Hepatocyte (in vitro differentiated cells): ENCODE data around the gene SCAPER. TPM values are rescaled to one million over a fixed set of nuclear protein-coding genes. Genes with fewer than 3 reads are reported as not detected.

Source experiments
- DNase-seq: peaks from one replicate; pipeline ENCODE4 v3.0.0-alpha.2; 2016; ENCODE audit warnings: low spot score
- H2AFZ ChIP-seq: fragments of 200-600 bp; sonication (generic); 2 replicates; pipeline ENCODE4 v1.6.0; 2016; ENCODE audit warnings: antibody characterized with exemption, mild to moderate bottlenecking
- H3K27ac ChIP-seq: fragments of 200-600 bp; sonication (generic); 2 replicates; pipeline ENCODE4 v1.5.1; 2016; ENCODE audit warnings: mild to moderate bottlenecking
- H3K27me3 ChIP-seq: fragments of 200-600 bp; sonication (generic); 2 replicates; pipeline ENCODE4 v1.6.1; 2016
- H3K36me3 ChIP-seq: fragments of 200-600 bp; sonication (generic); replicated peaks from 2 replicates; pipeline ENCODE4 v1.5.1; 2016; ENCODE audit warnings: low read depth; ENCODE audit not compliant: insufficient read depth
- H3K4me1 ChIP-seq: fragments of 200-600 bp; sonication (generic); 2 replicates; pipeline ENCODE4 v1.5.1; 2016; ENCODE audit warnings: mild to moderate bottlenecking, moderate library complexity; ENCODE audit not compliant: insufficient read depth
- H3K4me2 ChIP-seq: fragments of 200-600 bp; sonication (generic); 2 replicates; pipeline ENCODE4 v1.6.0; 2016
- H3K4me3 ChIP-seq: fragments of 200-600 bp; sonication (generic); 2 replicates; pipeline ENCODE4 v1.5.1; 2016; ENCODE audit warnings: mild to moderate bottlenecking
- H3K79me2 ChIP-seq: fragments of 200-600 bp; sonication (generic); 2 replicates; pipeline ENCODE4 v1.6.0; 2017; ENCODE audit warnings: mild to moderate bottlenecking
- H3K9me2 ChIP-seq: fragments of 200-600 bp; sonication (generic); replicated peaks from 2 replicates; pipeline ENCODE4 v1.6.0; 2017; ENCODE audit warnings: mild to moderate bottlenecking; ENCODE audit not compliant: insufficient read depth
- H3K9me3 ChIP-seq: fragments of 200-600 bp; sonication (generic); 2 replicates; pipeline ENCODE4 v1.5.1; 2016; ENCODE audit warnings: low read depth, mild to moderate bottlenecking
- H4K20me1 ChIP-seq: fragments of 200-600 bp; sonication (generic); 2 replicates; pipeline ENCODE4 v1.6.0; 2016; ENCODE audit warnings: mild to moderate bottlenecking; ENCODE audit not compliant: insufficient read depth, poor library complexity, severe bottlenecking
- CTCF ChIP-seq: fragments of 200-600 bp; sonication (generic); IDR thresholded peaks from 2 replicates; pipeline ENCODE4 v1.5.1; 2016; ENCODE audit warnings: antibody characterized with exemption, mild to moderate bottlenecking; ENCODE audit not compliant: poor library complexity
- EZH2 ChIP-seq: fragments of 200-600 bp; sonication (generic); IDR thresholded peaks from 2 replicates; pipeline ENCODE4 v1.6.1; 2016; ENCODE audit warnings: antibody characterized with exemption, mild to moderate bottlenecking, borderline replicate concordance
- EZH2phosphoT487 ChIP-seq: fragments of 200-600 bp; sonication (generic); IDR thresholded peaks from one replicate; pipeline ENCODE4 v1.6.1; 2018; ENCODE audit warnings: antibody characterized with exemption, mild to moderate bottlenecking, low read depth, moderate library complexity; ENCODE audit not compliant: unreplicated experiment, severe bottlenecking
- WGBS: methylation state at CpG from one replicate; pipeline ENCODE4 v1.1.6; 2016; ENCODE audit warnings: low lambda C conversion rate; ENCODE audit errors: missing lambda C conversion rate; 5-methylcytosine and 5-hydroxymethylcytosine counted together
- polyA plus RNA-seq: library from polyadenylated mRNA; unstranded; fragments of >200 nt; fragmentation: Nextera tagmentation; extraction: Ambion mirVana; gene quantifications from 2 replicates; pipeline ENCODE4 v1.2.1, GENCODE V29; 2016
- total RNA-seq: library from RNA; depleted of rRNA; stranded (reverse); fragments of >200 nt; gene quantifications from 2 replicates; pipeline ENCODE4 v1.2.3, GENCODE V29; 2014

SCAPER gene
- 23.4 and 27.4 TPM in 2 replicates for total RNA-seq
- 20.8 and 37.3 TPM in 2 replicates for polyA plus RNA-seq

- Histone ChIP-seq H3K27ac (peak within 1 kb of the TSS; percentile 96), H3K36me3 (no peaks in the 10 kb centered on the region), H3K4me1 (peaks cover 26% of the 10 kb centered on the region), H2AFZ (peak within 1 kb of the TSS; percentile 79), H3K9me2 (no peaks in the 10 kb centered on the region), H3K4me2 (peak within 1 kb of the TSS; percentile 93), H4K20me1 (no peaks in the 10 kb centered on the region), H3K27me3 (no peaks in the 10 kb centered on the region), H3K9me3 (no peaks in the 10 kb centered on the region), H3K4me3 (peak within 1 kb of the TSS; percentile 78), H3K79me2 (peaks cover 36% of the 10 kb centered on the region)
- no peak for TF ChIP-seq CTCF
- no peak for TF ChIP-seq EZH2
- TF ChIP-seq EZH2phosphoT487: no peak
- peak; percentile 96 for DNase-seq
- WGBS: 2% methylated on average over 48 of the region's 78 CpGs
Measured at GRCh38 chr15:76905013-76905839, at the start of gene SCAPER. Gene SCAPER, minus strand, starts transcription at chr15:76905340. Its CDS starts 21,523 bp downstream, at chr15:76883817.

GRCh38 chr15:76954744-76955143 lies 49.6 kb upstream of the SCAPER start:
- Histone ChIP-seq H3K4me1 (peaks cover 10% of the 10 kb centered on the region), H3K9me2 (no peaks in the 10 kb centered on the region), H3K27me3 (no peaks in the 10 kb centered on the region), H3K4me2 (no peak overlapping the region), H3K4me3 (no peak overlapping the region), H4K20me1 (no peaks in the 10 kb centered on the region), H3K27ac (no peak overlapping the region), H3K36me3 (no peaks in the 10 kb centered on the region), H3K9me3 (no peaks in the 10 kb centered on the region), H3K79me2 (no peaks in the 10 kb centered on the region), H2AFZ (no peak overlapping the region)
- WGBS: 49% methylated on average over 2 of the region's 2 CpGs
- TF ChIP-seq EZH2phosphoT487 (no peak), EZH2 (no peak), CTCF (no peak)
- DNase-seq: no peak

- WGBS: 39% methylated on average over 3 of the region's 3 CpGs
- H3K27me3 ChIP-seq: no peaks in the 10 kb centered on the region
- H3K27ac ChIP-seq: no peak overlapping the region
Measured at GRCh38 chr15:76953913-76954312, 48.8 kb upstream of the SCAPER start.

More at GRCh38 chr15:76953913-76954312, 48.8 kb upstream of the SCAPER start:
- no peaks in the 10 kb centered on the region for H4K20me1 ChIP-seq
- H3K4me2 ChIP-seq: no peak overlapping the region
- no peak overlapping the region for H3K4me3 ChIP-seq
- no peaks in the 10 kb centered on the region for H3K36me3 ChIP-seq
- TF ChIP-seq EZH2 (no peak), EZH2phosphoT487 (no peak), CTCF (no peak)
- no peaks in the 10 kb centered on the region for H3K79me2 ChIP-seq
- H3K9me3 ChIP-seq: no peaks in the 10 kb centered on the region
- no peaks in the 10 kb centered on the region for H3K9me2 ChIP-seq
- H2AFZ ChIP-seq: no peak overlapping the region
- peaks cover 10% of the 10 kb centered on the region for H3K4me1 ChIP-seq
- DNase-seq: no peak
